ENCODE results near the gene AP3B1.
"Not testable (repeated sequence)": the region's sequence is repeated elsewhere in the genome, so short reads cannot be mapped to it uniquely, and the experiment has no call there.

The AP3B1 gene

DNA sequence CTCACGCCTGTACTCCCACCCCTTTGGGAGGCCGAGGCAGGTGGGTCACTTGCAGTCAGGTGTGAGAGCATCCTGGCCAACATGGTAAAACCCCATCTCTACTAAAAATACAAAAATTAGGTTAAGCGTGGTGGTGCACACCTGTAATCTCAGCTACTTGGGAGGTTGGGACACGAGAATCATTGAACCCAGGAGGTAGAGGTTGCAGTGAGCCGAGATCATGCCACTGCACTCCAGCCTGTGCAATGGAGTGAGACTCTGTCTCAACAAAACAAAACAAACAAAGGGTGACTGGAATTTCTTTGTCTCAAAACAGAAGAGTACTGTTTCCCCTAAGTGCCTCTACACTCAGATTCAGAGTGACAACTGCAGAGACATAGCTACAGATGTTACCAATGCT, 116.1 kb downstream of the AP3B1 start:
- Histone ChIP-seq H2BK5ac (ENCODE audit: low read length) (no peak overlapping the region), H3K4me1 (ENCODE audit: control insufficient read depth, low read depth, low read length) (no peaks in the 10 kb centered on the region), H3K36me3 (ENCODE audit: control insufficient read depth, insufficient read depth, low read length) (peaks cover 2% of the 10 kb centered on the region), H2BK120ac (ENCODE audit: low read depth, low read length) (no peak overlapping the region), H4K8ac (ENCODE audit: low read depth, low read length) (no peak overlapping the region), H3K56ac (ENCODE audit: low read length) (no peak overlapping the region), H2BK15ac (replicated peaks; ENCODE audit: low read depth) (no peak overlapping the region), H3K79me2 (ENCODE audit: control insufficient read depth, insufficient read depth, low read length) (no peaks in the 10 kb centered on the region), H3K18ac (ENCODE audit: low read length) (no peak overlapping the region), H3K79me1 (ENCODE audit: low read length) (peaks cover 2% of the 10 kb centered on the region), H3K23ac (ENCODE audit: low read length) (no peak overlapping the region), H3K9ac (ENCODE audit: low read length) (no peak overlapping the region), H3K4ac (ENCODE audit: low read depth, low read length) (no peak overlapping the region), H4K5ac (ENCODE audit: low read length) (no peak overlapping the region), H3K4me2 (ENCODE audit: low read length) (no peak overlapping the region), H3K27ac (ENCODE audit: low read depth, low read length) (no peak overlapping the region), H3K4me3 (ENCODE audit: low read length) (no peak overlapping the region), H3K27me3 (ENCODE audit: insufficient read depth, low read length, poor library complexity) (no peaks in the 10 kb centered on the region), H2AK5ac (ENCODE audit: low read length) (no peak overlapping the region)
- DNase-seq = no peak
- no CpG with 5 or more reads among the region's 5 CpGs for WGBS (ENCODE audit: extremely low coverage, insufficient coverage, low lambda C conversion rate)

DNA sequence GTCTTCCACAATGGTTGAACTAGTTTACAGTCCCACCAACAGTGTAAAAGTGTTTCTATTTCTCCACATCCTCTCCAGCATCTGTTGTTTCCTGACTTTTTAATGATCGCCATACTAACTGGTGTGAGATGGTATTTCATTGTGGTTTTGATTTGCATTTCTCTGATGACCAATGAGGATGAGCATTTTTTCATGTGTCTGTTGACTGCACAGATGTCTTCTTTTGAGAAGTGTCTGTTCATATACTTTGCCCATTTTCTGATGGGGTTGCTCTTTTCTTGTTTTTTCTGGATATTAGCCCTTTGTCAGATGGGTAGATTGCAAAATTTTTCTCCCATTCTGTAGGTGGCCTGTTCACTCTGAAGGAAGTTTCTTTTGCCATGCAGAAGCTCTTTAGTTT, 124.2 kb downstream of the AP3B1 start:
- H3K23ac ChIP-seq (ENCODE audit: low read length); H3K4me1 ChIP-seq (ENCODE audit: control insufficient read depth, low read depth, low read length); H4K8ac ChIP-seq (ENCODE audit: low read depth, low read length); H3K18ac ChIP-seq (ENCODE audit: low read length); H3K27ac ChIP-seq (ENCODE audit: low read depth, low read length); H3K56ac ChIP-seq (ENCODE audit: low read length); H3K27me3 ChIP-seq (ENCODE audit: insufficient read depth, low read length, poor library complexity); H3K79me2 ChIP-seq (ENCODE audit: control insufficient read depth, insufficient read depth, low read length); H3K79me1 ChIP-seq (ENCODE audit: low read length); H2BK5ac ChIP-seq (ENCODE audit: low read length); H2AK5ac ChIP-seq (ENCODE audit: low read length); H4K5ac ChIP-seq (ENCODE audit: low read length); H3K9ac ChIP-seq (ENCODE audit: low read length); H2BK120ac ChIP-seq (ENCODE audit: low read depth, low read length); H2BK15ac ChIP-seq (replicated peaks; ENCODE audit: low read depth); DNase-seq; H3K4me2 ChIP-seq (ENCODE audit: low read length); H3K4ac ChIP-seq (ENCODE audit: low read depth, low read length); H3K4me3 ChIP-seq (ENCODE audit: low read length); H3K36me3 ChIP-seq (ENCODE audit: control insufficient read depth, insufficient read depth, low read length): not testable (repeated sequence)
- no CpG with 5 or more reads among the region's 1 CpG for WGBS (ENCODE audit: extremely low coverage, insufficient coverage, low lambda C conversion rate)

- Histone ChIP-seq H2BK15ac (replicated peaks; ENCODE audit: low read depth) (no peak overlapping the region), H3K79me2 (ENCODE audit: control insufficient read depth, insufficient read depth, low read length) (no peaks in the 10 kb centered on the region), H3K4me1 (ENCODE audit: control insufficient read depth, low read depth, low read length) (no peaks in the 10 kb centered on the region), H3K56ac (ENCODE audit: low read length) (no peak overlapping the region), H4K5ac (ENCODE audit: low read length) (no peak overlapping the region), H4K8ac (ENCODE audit: low read depth, low read length) (no peak overlapping the region), H3K4me3 (ENCODE audit: low read length) (no peak overlapping the region), H2AK5ac (ENCODE audit: low read length) (no peak overlapping the region), H3K4ac (ENCODE audit: low read depth, low read length) (no peak overlapping the region), H2BK5ac (ENCODE audit: low read length) (no peak overlapping the region), H3K18ac (ENCODE audit: low read length) (no peak overlapping the region), H3K27me3 (ENCODE audit: insufficient read depth, low read length, poor library complexity) (no peaks in the 10 kb centered on the region), H3K79me1 (ENCODE audit: low read length) (no peaks in the 10 kb centered on the region), H3K36me3 (ENCODE audit: control insufficient read depth, insufficient read depth, low read length) (no peaks in the 10 kb centered on the region), H2BK120ac (ENCODE audit: low read depth, low read length) (no peak overlapping the region), H3K23ac (ENCODE audit: low read length) (no peak overlapping the region), H3K4me2 (ENCODE audit: low read length) (no peak overlapping the region), H3K9ac (ENCODE audit: low read length) (no peak overlapping the region), H3K27ac (ENCODE audit: low read depth, low read length) (no peak overlapping the region)
- DNase-seq = peak; percentile 45
- no CpG with 5 or more reads among the region's 3 CpGs for whole genome bisulfite sequencing (ENCODE audit: extremely low coverage, insufficient coverage, low lambda C conversion rate)
Measured at GRCh38 chr5:78162253-78162862, 132.1 kb downstream of the AP3B1 start.

DNA sequence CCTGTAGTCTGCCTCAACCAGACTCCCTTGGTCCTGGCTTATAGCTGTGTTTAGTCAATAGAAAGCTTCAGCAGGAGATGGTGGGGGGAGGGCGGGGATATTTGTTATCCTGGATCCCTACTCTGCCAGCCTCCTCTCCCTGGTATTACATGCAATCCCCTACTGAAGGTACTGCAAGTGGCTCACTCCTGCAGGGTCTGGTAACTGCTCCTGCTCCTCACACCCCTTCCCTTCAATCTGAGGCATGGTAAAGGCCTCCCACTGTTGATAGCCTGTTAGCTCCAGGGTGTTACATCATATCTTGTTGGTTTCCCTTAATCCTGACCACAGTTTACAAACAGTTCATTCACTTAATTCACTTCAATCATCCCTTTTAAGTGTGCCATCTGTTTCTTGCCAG, 137.5 kb downstream of the AP3B1 start:
- DNase-seq = peak; percentile 72
- H3K36me3 ChIP-seq (ENCODE audit: control insufficient read depth, insufficient read depth, low read length) = no peaks in the 10 kb centered on the region

GRCh38 chr5:78151594-78152271, 142.8 kb downstream of the AP3B1 start:
- Histone ChIP-seq H2BK120ac (ENCODE audit: low read depth, low read length) (no peak overlapping the region), H3K9ac (ENCODE audit: low read length) (no peak overlapping the region), H2BK15ac (replicated peaks; ENCODE audit: low read depth) (no peak overlapping the region), H3K4me1 (ENCODE audit: control insufficient read depth, low read depth, low read length) (no peaks in the 10 kb centered on the region), H3K4me3 (ENCODE audit: low read length) (no peak overlapping the region), H4K5ac (ENCODE audit: low read length) (no peak overlapping the region), H3K36me3 (ENCODE audit: control insufficient read depth, insufficient read depth, low read length) (no peaks in the 10 kb centered on the region), H3K23ac (ENCODE audit: low read length) (no peak overlapping the region), H3K27ac (ENCODE audit: low read depth, low read length) (no peak overlapping the region), H2AK5ac (ENCODE audit: low read length) (no peak overlapping the region), H3K4me2 (ENCODE audit: low read length) (no peak overlapping the region), H2BK5ac (ENCODE audit: low read length) (no peak overlapping the region), H3K79me2 (ENCODE audit: control insufficient read depth, insufficient read depth, low read length) (no peaks in the 10 kb centered on the region), H3K4ac (ENCODE audit: low read depth, low read length) (no peak overlapping the region), H3K27me3 (ENCODE audit: insufficient read depth, low read length, poor library complexity) (no peaks in the 10 kb centered on the region), H3K18ac (ENCODE audit: low read length) (no peak overlapping the region), H3K79me1 (ENCODE audit: low read length) (no peaks in the 10 kb centered on the region), H4K8ac (ENCODE audit: low read depth, low read length) (no peak overlapping the region), H3K56ac (ENCODE audit: low read length) (no peak overlapping the region)
- no peak for DNase-seq
- 100% methylated on average over 1 of the region's 3 CpGs for WGBS (ENCODE audit: extremely low coverage, insufficient coverage, low lambda C conversion rate)

More for the DNA sequence above, 137.5 kb downstream of the AP3B1 start:
- Histone ChIP-seq H3K23ac (ENCODE audit: low read length) (no peak overlapping the region), H2BK5ac (ENCODE audit: low read length) (no peak overlapping the region), H3K79me1 (ENCODE audit: low read length) (no peaks in the 10 kb centered on the region), H3K9ac (ENCODE audit: low read length) (no peak overlapping the region), H2BK15ac (replicated peaks; ENCODE audit: low read depth) (no peak overlapping the region), H3K79me2 (ENCODE audit: control insufficient read depth, insufficient read depth, low read length) (no peaks in the 10 kb centered on the region), H4K8ac (ENCODE audit: low read depth, low read length) (no peak overlapping the region), H2AK5ac (ENCODE audit: low read length) (no peak overlapping the region), H3K27me3 (ENCODE audit: insufficient read depth, low read length, poor library complexity) (no peaks in the 10 kb centered on the region), H2BK120ac (ENCODE audit: low read depth, low read length) (no peak overlapping the region), H3K4me2 (ENCODE audit: low read length) (no peak overlapping the region), H4K5ac (ENCODE audit: low read length) (no peak overlapping the region), H3K18ac (ENCODE audit: low read length) (no peak overlapping the region), H3K4me3 (ENCODE audit: low read length) (no peak overlapping the region), H3K4me1 (ENCODE audit: control insufficient read depth, low read depth, low read length) (no peaks in the 10 kb centered on the region), H3K4ac (ENCODE audit: low read depth, low read length) (no peak overlapping the region), H3K27ac (ENCODE audit: low read depth, low read length) (no peak overlapping the region), H3K56ac (ENCODE audit: low read length) (no peak overlapping the region)
- WGBS (ENCODE audit: extremely low coverage, insufficient coverage, low lambda C conversion rate) = no CpG with 5 or more reads among the region's 1 CpG

DNA sequence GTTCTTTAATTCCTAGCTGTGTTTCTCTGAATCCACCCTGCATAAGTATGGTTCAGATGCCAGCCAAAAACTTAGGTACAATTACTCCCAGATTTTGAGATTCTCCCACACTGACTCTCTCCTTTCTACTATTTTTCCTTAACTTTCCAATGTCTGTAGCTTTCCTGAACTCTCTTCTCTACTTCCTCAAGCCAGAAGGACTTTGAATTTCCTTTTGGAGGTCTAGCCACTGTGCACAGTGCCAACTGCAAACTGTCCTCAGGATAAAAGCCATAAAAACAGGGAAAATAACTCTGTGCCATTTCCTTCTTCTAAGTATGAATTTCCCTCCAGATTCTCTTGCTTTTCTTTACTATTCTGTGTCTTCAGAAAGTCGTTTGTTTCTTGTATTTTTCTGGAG, 157.2 kb downstream of the AP3B1 start:
- Histone ChIP-seq H3K23ac (ENCODE audit: low read length) (no peak overlapping the region), H3K27ac (ENCODE audit: low read depth, low read length) (no peak overlapping the region), H3K79me2 (ENCODE audit: control insufficient read depth, insufficient read depth, low read length) (no peaks in the 10 kb centered on the region), H3K4me1 (ENCODE audit: control insufficient read depth, low read depth, low read length) (no peaks in the 10 kb centered on the region), H3K4ac (ENCODE audit: low read depth, low read length) (no peak overlapping the region), H2AK5ac (ENCODE audit: low read length) (no peak overlapping the region), H3K27me3 (ENCODE audit: insufficient read depth, low read length, poor library complexity) (no peaks in the 10 kb centered on the region), H3K4me2 (ENCODE audit: low read length) (no peak overlapping the region), H4K8ac (ENCODE audit: low read depth, low read length) (no peak overlapping the region), H3K18ac (ENCODE audit: low read length) (no peak overlapping the region), H3K79me1 (ENCODE audit: low read length) (no peaks in the 10 kb centered on the region), H3K56ac (ENCODE audit: low read length) (no peak overlapping the region), H2BK120ac (ENCODE audit: low read depth, low read length) (no peak overlapping the region), H3K36me3 (ENCODE audit: control insufficient read depth, insufficient read depth, low read length) (peaks cover 2% of the 10 kb centered on the region), H4K5ac (ENCODE audit: low read length) (no peak overlapping the region), H3K4me3 (ENCODE audit: low read length) (no peak overlapping the region), H2BK15ac (replicated peaks; ENCODE audit: low read depth) (no peak overlapping the region), H3K9ac (ENCODE audit: low read length) (no peak overlapping the region), H2BK5ac (ENCODE audit: low read length) (no peak overlapping the region)
- WGBS (ENCODE audit: extremely low coverage, insufficient coverage, low lambda C conversion rate) = no CpG with 5 or more reads among the region's 1 CpG
- DNase-seq = no peak

Data from mesendoderm (in vitro differentiated cells).